ENCODE data around the gene STIL. TPM values are rescaled to one million over a fixed set of nuclear protein-coding genes. Genes with fewer than 3 reads are reported as not detected.

The STIL gene
- total RNA-seq, 4 donors from 2014 or later, result 3.4 to 16.3 (median 6.5) TPM

DNA sequence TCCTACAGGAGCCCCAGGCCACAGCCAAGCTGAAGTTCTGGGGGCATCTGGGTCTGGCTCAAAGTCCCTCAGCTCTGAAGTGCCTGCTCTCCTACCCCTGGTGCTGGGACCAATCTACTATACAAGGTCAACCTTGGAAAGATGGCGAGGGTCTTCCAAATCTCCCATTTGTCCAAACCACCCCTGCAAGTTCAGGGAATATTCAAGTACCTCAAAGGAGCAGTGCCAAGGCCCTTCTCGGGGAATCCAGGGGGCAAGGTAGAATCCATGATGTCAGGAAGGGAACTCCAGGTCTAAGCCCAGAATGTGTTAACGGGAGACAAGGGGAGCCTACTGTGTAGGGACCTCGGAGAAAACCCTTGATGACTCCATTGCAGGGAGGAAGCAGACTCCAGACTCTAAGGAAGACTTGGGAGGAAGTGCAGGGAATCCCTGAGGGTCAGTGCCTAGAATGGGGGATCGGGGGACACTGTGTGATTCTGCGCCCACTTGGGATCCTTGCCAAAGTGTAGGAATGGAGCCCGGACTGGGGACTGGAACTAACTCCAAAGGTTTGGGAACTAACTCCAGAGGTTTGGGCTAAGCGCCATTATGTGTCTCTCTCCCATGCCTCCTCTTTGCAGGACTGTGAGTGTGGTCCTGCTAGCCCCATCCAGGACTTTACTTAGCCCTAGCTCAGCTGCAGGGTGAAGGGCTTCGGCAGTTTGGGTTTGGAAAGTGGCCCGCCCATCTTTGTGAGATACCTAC is 90.6 kb downstream of the STIL start:
- in situ Hi-C loops (cut with MboI; ENCODE audit: low pct_ligation_motif_present in 1 of 4, low pct_unique_long_range_greater_than_20kb in 1 of 4, low sequenced_read_pairs in 3 of 4), result no loop called here
- peaks cover 71% of the 10 kb centered on the region for H3K27me3 ChIP-seq
- DNase-seq, result no peak
- H3K4me3 ChIP-seq, result no peak overlapping the region
- H3K27ac ChIP-seq, result no peak overlapping the region
- intact Hi-C loops (cut with DNase I; ENCODE audit: low total_unique reads), result no loop called here
- H3K4me1 ChIP-seq, result peaks cover 8 to 14% (median 13%) of the 10 kb centered on the region in 4 donors
- TF ChIP-seq EP300 (IDR thresholded peaks at IDR 0.05; ENCODE audit: low read depth) (no peak), POLR2AphosphoS5 (IDR thresholded peaks at IDR 0.05) (no peak), POLR2A (IDR thresholded peaks at IDR 0.05) (no peak)
- TF ChIP-seq, protein P1, sequence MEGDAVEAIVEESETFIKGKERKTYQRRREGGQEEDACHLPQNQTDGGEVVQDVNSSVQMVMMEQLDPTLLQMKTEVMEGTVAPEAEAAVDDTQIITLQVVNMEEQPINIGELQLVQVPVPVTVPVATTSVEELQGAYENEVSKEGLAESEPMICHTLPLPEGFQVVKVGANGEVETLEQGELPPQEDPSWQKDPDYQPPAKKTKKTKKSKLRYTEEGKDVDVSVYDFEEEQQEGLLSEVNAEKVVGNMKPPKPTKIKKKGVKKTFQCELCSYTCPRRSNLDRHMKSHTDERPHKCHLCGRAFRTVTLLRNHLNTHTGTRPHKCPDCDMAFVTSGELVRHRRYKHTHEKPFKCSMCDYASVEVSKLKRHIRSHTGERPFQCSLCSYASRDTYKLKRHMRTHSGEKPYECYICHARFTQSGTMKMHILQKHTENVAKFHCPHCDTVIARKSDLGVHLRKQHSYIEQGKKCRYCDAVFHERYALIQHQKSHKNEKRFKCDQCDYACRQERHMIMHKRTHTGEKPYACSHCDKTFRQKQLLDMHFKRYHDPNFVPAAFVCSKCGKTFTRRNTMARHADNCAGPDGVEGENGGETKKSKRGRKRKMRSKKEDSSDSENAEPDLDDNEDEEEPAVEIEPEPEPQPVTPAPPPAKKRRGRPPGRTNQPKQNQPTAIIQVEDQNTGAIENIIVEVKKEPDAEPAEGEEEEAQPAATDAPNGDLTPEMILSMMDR (IDR thresholded peaks at IDR 0.05), result no peak
- H3K36me3 ChIP-seq, result no peaks in the 10 kb centered on the region
- no peaks in the 10 kb centered on the region for H3K9me3 ChIP-seq
- WGBS, 2 donors (ENCODE audit: low coverage in 1 of 2), result 61 to 80% methylated on average over 1 to 10 of the region's 10 CpGs

DNA sequence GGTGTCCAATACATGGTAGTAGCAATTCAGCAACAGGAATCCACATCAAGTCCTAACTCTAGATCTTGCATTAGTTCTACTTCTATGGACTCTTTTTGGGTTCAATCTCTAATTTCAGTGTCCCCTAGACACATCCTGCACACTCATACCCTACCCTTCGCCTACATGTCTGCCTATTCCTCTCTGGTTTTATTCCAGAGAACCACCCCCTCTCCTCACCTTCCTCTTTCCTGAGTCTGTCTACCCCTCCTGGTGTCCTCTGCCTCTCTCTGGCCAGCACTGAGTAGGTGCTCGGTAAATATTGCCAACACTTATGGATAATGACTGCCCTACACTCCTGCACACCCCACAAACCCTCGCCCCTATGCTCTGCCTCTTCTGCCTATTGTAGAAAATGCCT is 91.5 kb downstream of the STIL start:
- H3K27me3 ChIP-seq, result peaks cover 63% of the 10 kb centered on the region
- in situ Hi-C loops (cut with MboI; ENCODE audit: low pct_ligation_motif_present in 1 of 4, low pct_unique_long_range_greater_than_20kb in 1 of 4, low sequenced_read_pairs in 3 of 4) (no loop called here), intact Hi-C loops (cut with DNase I; ENCODE audit: low total_unique reads) (no loop called here)
- WGBS, 2 donors (ENCODE audit: low coverage in 1 of 2), result 91 to 96% methylated on average over 3 of the region's 3 CpGs
- H3K36me3 ChIP-seq, result no peaks in the 10 kb centered on the region
- TF ChIP-seq POLR2A (IDR thresholded peaks at IDR 0.05) (no peak), POLR2AphosphoS5 (IDR thresholded peaks at IDR 0.05) (no peak), EP300 (IDR thresholded peaks at IDR 0.05; ENCODE audit: low read depth) (no peak)
- TF ChIP-seq, protein P1 (IDR thresholded peaks at IDR 0.05), result no peak
- no peak overlapping the region for H3K27ac ChIP-seq
- no peak for DNase-seq
- H3K4me1 ChIP-seq, result peaks cover 8 to 14% (median 13%) of the 10 kb centered on the region in 4 donors
- H3K4me3 ChIP-seq, result no peak overlapping the region
- no peaks in the 10 kb centered on the region for H3K9me3 ChIP-seq

DNA sequence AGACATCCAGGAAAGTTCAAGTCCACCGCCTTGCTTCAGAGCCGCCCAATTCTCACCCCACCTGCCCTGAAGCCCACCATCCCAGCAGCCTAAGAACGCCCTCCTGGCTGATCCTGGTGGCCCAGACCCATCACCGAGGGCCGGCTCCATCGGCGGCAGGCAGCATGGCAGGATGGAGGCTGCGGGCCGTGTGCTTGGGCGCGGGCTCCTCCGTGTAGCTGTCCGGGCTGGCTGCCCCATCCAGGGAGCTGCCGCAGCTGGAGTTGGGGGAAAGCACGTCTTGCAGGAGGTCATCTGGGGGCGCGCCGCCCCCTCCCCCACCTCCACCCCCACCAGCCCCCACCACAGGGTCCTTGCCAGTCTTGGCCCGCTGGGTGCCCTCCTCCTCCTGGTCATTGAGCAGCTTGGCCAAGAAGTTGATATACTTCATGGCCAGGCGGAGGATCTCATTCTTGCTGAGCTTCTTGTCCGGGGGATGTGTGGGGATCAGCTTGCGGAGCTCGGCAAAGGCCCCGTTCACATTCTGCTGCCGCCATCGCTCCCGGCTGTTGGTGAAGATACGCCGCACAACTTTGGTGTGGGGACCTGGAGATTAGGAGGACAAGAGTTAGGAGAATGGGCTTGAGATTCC is 94.2 kb downstream of the STIL start:
- intact Hi-C loops (cut with DNase I; ENCODE audit: low total_unique reads), result no loop called here
- DNase-seq, result no peak
- no peaks in the 10 kb centered on the region for H3K36me3 ChIP-seq
- no peaks in the 10 kb centered on the region for H3K9me3 ChIP-seq
- in situ Hi-C loops (cut with MboI; ENCODE audit: low pct_ligation_motif_present in 1 of 4, low pct_unique_long_range_greater_than_20kb in 1 of 4, low sequenced_read_pairs in 3 of 4), result no loop called here
- no peak overlapping the region for H3K27ac ChIP-seq
- H3K4me3 ChIP-seq, result no peak overlapping the region
- H3K4me1 ChIP-seq, result peaks cover 0 to 1% (median 0%) of the 10 kb centered on the region in 4 donors
- peaks cover 35% of the 10 kb centered on the region for H3K27me3 ChIP-seq
- TF ChIP-seq POLR2A (IDR thresholded peaks at IDR 0.05), result no peak
- no peak for TF ChIP-seq EP300 (IDR thresholded peaks at IDR 0.05; ENCODE audit: low read depth)
- TF ChIP-seq, protein P1 (IDR thresholded peaks at IDR 0.05), result no peak
- no peak for TF ChIP-seq POLR2AphosphoS5 (IDR thresholded peaks at IDR 0.05)
- 88 to 93% methylated on average over 5 to 25 of the region's 29 CpGs for WGBS, 2 donors (ENCODE audit: low coverage in 1 of 2)

DNA sequence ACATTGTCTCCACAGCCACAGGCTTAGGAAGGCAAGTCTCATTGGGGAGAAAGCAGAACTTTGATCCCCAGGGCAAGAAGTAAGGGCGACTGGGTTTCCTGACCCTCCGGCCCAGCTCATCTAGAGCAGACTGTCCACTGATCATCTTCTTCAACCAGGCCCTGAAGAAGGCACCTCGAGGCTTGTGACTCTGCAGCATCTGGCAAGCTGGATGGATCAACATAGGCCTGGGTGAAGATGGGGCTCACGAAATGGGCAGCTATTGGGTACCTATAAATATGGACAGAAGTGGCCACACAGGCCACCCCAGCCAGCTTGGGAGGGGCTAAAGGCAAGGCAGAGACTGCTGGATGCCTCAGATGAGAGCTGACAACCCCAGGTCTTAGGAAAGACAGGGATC is 94.9 kb downstream of the STIL start:
- TF ChIP-seq EP300 (IDR thresholded peaks at IDR 0.05; ENCODE audit: low read depth), result no peak
- TF ChIP-seq, protein P1 (IDR thresholded peaks at IDR 0.05), result no peak
- TF ChIP-seq POLR2A (IDR thresholded peaks at IDR 0.05), result no peak
- TF ChIP-seq POLR2AphosphoS5 (IDR thresholded peaks at IDR 0.05), result no peak
- Histone ChIP-seq H3K9me3 (no peaks in the 10 kb centered on the region), H3K4me3 (no peak overlapping the region), H3K4me1 (no peaks in the 10 kb centered on the region), H3K36me3 (no peaks in the 10 kb centered on the region), H3K27ac (no peak overlapping the region), H3K27me3 (peaks cover 28% of the 10 kb centered on the region)
- 71% methylated on average over 4 of the region's 4 CpGs; no CpG with 5 or more reads in 1 of the 2 donors for WGBS, 2 donors (ENCODE audit: low coverage in 1 of 2)
- intact Hi-C loops (cut with DNase I; ENCODE audit: low total_unique reads), result no loop called here
- in situ Hi-C loops (cut with MboI; ENCODE audit: low pct_ligation_motif_present in 1 of 4, low pct_unique_long_range_greater_than_20kb in 1 of 4, low sequenced_read_pairs in 3 of 4), result no loop called here
- DNase-seq, result no peak

Data from transverse colon (tissue), 4 donors.